OCI-LY3 (cell line): ENCODE data around the gene ARHGAP4.

Experiments
- H2AFZ ChIP-seq: fragments of 200-600, 300-600 bp; shearing (Covaris generic); 2 replicates; pipeline ENCODE4 v1.6.0; 2014; ENCODE audit warnings: antibody characterized with exemption, low read depth, low read length
- H3K27ac ChIP-seq: fragments of 200-600, 300-600 bp; sonication (generic); 2 replicates; pipeline ENCODE4 v1.5.1; 2014; ENCODE audit warnings: mild to moderate bottlenecking, low read length, moderate library complexity, mixed read lengths
- H3K27me3 ChIP-seq: fragments of 200-600, 300-600 bp; sonication (generic); 2 replicates; pipeline ENCODE4 v1.6.1; 2014; ENCODE audit warnings: low read depth, low read length, mixed read lengths
- H3K36me3 ChIP-seq: fragments of 200-600, 300-600 bp; sonication (generic); replicated peaks from 2 replicates; pipeline ENCODE3; 2014; ENCODE audit warnings: low read depth, low read length, mixed read lengths
- H3K4me1 ChIP-seq: fragments of 300-600, 200-600 bp; sonication (generic); 2 replicates; pipeline ENCODE4 v1.6.1; 2014; ENCODE audit warnings: low read length, mixed read lengths
- H3K4me2 ChIP-seq: fragments of 200-600, 300-600 bp; sonication (generic); 2 replicates; pipeline ENCODE4 v1.6.1; 2014; ENCODE audit warnings: low read length, mixed read lengths
- H3K4me3 ChIP-seq: fragments of 300-600, 200-600 bp; sonication (generic); 2 replicates; pipeline ENCODE4 v1.5.1; 2014; ENCODE audit warnings: antibody characterized with exemption, mild to moderate bottlenecking, low read length, moderate library complexity
- H3K79me2 ChIP-seq: fragments of 300-600, 200-600 bp; shearing (Covaris generic); 2 replicates; pipeline ENCODE4 v1.6.1; 2014; ENCODE audit warnings: mild to moderate bottlenecking, low read length, mixed read lengths
- H3K9ac ChIP-seq: fragments of 300-600, 200-600 bp; shearing (Covaris generic); 2 replicates; pipeline ENCODE4 v1.6.0; 2014; ENCODE audit warnings: mild to moderate bottlenecking, low read length, moderate library complexity
- H3K9me3 ChIP-seq: fragments of 200-600, 300-600 bp; shearing (Covaris generic); 2 replicates; pipeline ENCODE4 v1.6.1; 2014; ENCODE audit warnings: low read length, mixed read lengths; ENCODE audit not compliant: insufficient read depth
- H4K20me1 ChIP-seq: fragments of 200-600, 300-600 bp; sonication (generic); 2 replicates; pipeline ENCODE4 v1.6.1; 2016; ENCODE audit warnings: low read length, mixed read lengths; ENCODE audit not compliant: insufficient read depth
- EZH2phosphoT487 ChIP-seq: fragments of 200-600 bp; shearing (Covaris generic); IDR thresholded peaks from 2 replicates; pipeline ENCODE4 v1.6.1; 2018; ENCODE audit warnings: antibody characterized with exemption, mixed run types, low read depth
- TF ChIP-seq, protein P1 (sequence below): fragments of 200-600, 300-600 bp; sonication (generic); IDR thresholded peaks from 2 replicates; pipeline ENCODE4 v1.5.1; 2014; ENCODE audit warnings: antibody characterized with exemption, low read length, low read depth

Gene ARHGAP4

DNA sequence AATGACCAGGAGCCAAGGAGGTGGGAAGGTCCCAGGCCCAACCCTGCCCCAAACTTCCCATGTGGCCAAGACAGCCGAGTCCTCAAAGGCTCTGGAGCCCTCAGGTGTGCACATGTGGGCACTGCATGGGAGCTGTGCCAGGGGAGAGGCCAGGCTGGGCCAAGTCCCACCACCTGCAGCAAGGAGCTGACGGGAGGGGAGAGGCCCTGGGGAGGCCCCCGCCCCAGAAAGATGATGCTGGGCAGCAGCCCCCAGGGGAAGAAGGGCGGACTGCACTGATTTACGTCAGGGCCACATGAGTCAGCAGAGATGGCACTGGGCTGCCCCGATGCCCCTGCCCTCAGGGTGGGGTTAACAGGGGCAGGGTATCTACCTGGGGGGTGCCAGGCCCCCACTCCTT is 41.5 kb downstream of the ARHGAP4 start:
- Histone ChIP-seq H3K4me1 (peaks cover 67% of the 10 kb centered on the region), H3K79me2 (no peaks in the 10 kb centered on the region), H3K27me3 (peaks cover 5% of the 10 kb centered on the region; the same call in 1 of the 2 replicates), H3K9me3 (no peaks in the 10 kb centered on the region), H3K9ac (peak overlapping the region; percentile 63; the same call in 1 of the 2 replicates), H3K4me3 (peak overlapping the region; percentile 79), H4K20me1 (peaks cover 10% of the 10 kb centered on the region; the same call in 1 of the 2 replicates), H3K36me3 (no peaks in the 10 kb centered on the region), H2AFZ (no peak overlapping the region), H3K4me2 (peak overlapping the region; percentile 76), H3K27ac (no peak overlapping the region)
- TF ChIP-seq, protein P1, sequence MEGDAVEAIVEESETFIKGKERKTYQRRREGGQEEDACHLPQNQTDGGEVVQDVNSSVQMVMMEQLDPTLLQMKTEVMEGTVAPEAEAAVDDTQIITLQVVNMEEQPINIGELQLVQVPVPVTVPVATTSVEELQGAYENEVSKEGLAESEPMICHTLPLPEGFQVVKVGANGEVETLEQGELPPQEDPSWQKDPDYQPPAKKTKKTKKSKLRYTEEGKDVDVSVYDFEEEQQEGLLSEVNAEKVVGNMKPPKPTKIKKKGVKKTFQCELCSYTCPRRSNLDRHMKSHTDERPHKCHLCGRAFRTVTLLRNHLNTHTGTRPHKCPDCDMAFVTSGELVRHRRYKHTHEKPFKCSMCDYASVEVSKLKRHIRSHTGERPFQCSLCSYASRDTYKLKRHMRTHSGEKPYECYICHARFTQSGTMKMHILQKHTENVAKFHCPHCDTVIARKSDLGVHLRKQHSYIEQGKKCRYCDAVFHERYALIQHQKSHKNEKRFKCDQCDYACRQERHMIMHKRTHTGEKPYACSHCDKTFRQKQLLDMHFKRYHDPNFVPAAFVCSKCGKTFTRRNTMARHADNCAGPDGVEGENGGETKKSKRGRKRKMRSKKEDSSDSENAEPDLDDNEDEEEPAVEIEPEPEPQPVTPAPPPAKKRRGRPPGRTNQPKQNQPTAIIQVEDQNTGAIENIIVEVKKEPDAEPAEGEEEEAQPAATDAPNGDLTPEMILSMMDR, result peak; percentile 47
- TF ChIP-seq EZH2phosphoT487, result no peak

DNA sequence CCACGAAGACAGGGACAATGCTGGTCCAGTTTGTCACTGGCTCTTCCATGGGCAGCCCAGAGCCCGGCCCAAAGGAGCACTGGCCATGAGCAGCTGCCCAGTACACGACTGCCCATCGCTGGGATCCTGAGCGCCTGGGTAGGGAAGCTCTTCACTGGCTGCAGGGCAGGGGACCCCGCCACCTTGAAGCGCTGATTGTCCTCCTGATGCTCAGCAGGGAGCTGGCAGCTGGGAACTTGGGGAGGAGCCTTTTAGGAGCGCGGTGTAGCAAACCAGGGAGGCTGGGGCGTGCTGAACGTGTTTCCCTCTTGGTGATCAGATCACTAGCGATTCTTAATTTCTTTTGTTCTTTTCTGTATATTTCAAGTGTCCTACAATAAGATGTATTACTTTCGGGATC is 41.9 kb downstream of the ARHGAP4 start:
- peaks cover 5% of the 10 kb centered on the region; the same call in 1 of the 2 replicates for H3K27me3 ChIP-seq
- H3K9ac ChIP-seq, result no peak overlapping the region
- peaks cover 67% of the 10 kb centered on the region for H3K4me1 ChIP-seq
- H3K36me3 ChIP-seq, result no peaks in the 10 kb centered on the region
- no peaks in the 10 kb centered on the region for H3K79me2 ChIP-seq
- no peaks in the 10 kb centered on the region for H3K9me3 ChIP-seq
- H4K20me1 ChIP-seq, result peaks cover 10% of the 10 kb centered on the region; the same call in 1 of the 2 replicates
- peak overlapping the region; percentile 76; the same call in 1 of the 2 replicates for H3K4me2 ChIP-seq
- H3K4me3 ChIP-seq, result peak overlapping the region; percentile 79; the same call in 1 of the 2 replicates
- H3K27ac ChIP-seq, result no peak overlapping the region
- no peak overlapping the region for H2AFZ ChIP-seq
- TF ChIP-seq EZH2phosphoT487, result no peak
- TF ChIP-seq, protein P1, result no peak

DNA sequence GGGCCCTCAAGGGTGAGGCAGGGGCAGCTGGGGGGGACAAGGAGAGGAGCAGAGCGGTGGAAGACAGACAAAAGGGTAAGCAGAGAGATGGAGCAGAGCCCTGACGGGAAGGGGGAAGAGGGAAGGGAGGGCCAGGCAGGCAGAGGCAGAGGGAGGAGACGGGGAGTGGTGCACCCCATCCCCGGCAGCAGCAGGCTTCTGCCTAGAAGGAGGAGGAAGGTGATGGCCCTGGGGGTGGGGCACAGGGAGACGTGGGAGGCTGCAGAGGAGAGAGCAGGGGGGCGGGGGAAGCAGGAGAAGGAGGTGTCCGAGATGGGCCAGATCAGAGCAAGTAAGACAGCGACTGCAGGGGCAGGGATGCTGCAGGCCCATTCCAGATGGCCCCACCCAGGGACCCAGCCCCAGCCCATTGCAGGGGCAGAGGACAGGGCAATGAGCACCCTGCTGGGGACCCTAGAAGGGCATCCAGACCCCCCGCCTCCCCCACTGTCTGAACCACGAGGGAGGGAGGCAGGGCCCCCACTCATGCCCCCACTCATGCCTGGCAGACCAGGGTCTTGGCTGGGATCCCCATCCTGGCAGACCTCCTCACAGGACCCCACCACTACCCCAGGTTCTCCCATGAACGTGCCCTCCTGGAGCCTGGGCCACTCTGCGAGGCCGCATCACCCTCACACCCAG is 42.8 kb downstream of the ARHGAP4 start:
- Histone ChIP-seq H3K79me2 (no peaks in the 10 kb centered on the region), H3K4me1 (peaks cover 68% of the 10 kb centered on the region), H3K4me2 (no peak overlapping the region), H4K20me1 (peaks cover 10% of the 10 kb centered on the region; the same call in 1 of the 2 replicates), H3K27me3 (peaks cover 5% of the 10 kb centered on the region; the same call in 1 of the 2 replicates), H3K4me3 (no peak overlapping the region), H3K9ac (no peak overlapping the region), H3K27ac (no peak overlapping the region), H2AFZ (no peak overlapping the region), H3K36me3 (no peaks in the 10 kb centered on the region), H3K9me3 (no peaks in the 10 kb centered on the region)
- TF ChIP-seq EZH2phosphoT487, result no peak
- TF ChIP-seq, protein P1, result no peak

DNA sequence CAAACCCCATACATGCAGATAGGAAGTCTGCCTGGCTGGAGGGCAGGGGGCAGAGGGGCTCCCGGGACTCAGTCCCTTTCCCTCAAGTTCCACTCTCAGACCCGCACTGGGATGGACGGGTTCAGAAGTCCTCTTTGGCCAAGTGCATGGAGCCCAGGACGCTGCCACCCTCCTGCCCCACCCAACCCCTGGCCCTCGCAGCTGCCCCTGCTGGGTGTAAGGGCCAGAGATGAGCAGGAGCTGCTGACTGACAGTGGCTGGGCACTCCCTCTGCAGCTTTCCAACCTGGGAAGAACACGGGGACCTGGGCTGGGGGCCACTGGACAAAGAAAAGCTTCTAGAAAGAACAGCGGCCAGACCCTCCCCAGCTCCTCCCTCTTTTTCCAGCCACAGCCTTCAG is 43.5 kb downstream of the ARHGAP4 start:
- Histone ChIP-seq H3K9ac (no peak overlapping the region), H2AFZ (no peak overlapping the region), H3K4me1 (peaks cover 68% of the 10 kb centered on the region), H3K4me2 (no peak overlapping the region), H3K36me3 (no peaks in the 10 kb centered on the region), H3K79me2 (no peaks in the 10 kb centered on the region), H3K9me3 (no peaks in the 10 kb centered on the region), H4K20me1 (peaks cover 10% of the 10 kb centered on the region; the same call in 1 of the 2 replicates), H3K4me3 (no peak overlapping the region), H3K27me3 (peaks cover 5% of the 10 kb centered on the region; the same call in 1 of the 2 replicates), H3K27ac (no peak overlapping the region)
- TF ChIP-seq, protein P1, result no peak
- no peak for TF ChIP-seq EZH2phosphoT487
